GM23248 (cell line): ENCODE data around the gene PHLDB1. TPM values are rescaled to one million over a fixed set of nuclear protein-coding genes. Genes with fewer than 3 reads are reported as not detected.
"Not testable (repeated sequence)": the region's sequence is repeated elsewhere in the genome, so short reads cannot be mapped to it uniquely, and the experiment has no call there.

ENCODE experiments used
- DNase-seq: peaks from one replicate; pipeline ENCODE4 v3.0.0-alpha.2; 2015
- H2AFZ ChIP-seq: fragments of 200-600 bp; sonication (generic); 2 replicates; pipeline ENCODE4 v1.6.1; 2016; ENCODE audit warnings: antibody characterized with exemption
- H3F3A ChIP-seq: fragments of 200-600 bp; sonication (generic); 2 replicates; pipeline ENCODE4 v1.6.1; 2016; ENCODE audit warnings: mild to moderate bottlenecking, antibody characterized with exemption, mixed run types; ENCODE audit not compliant: insufficient read depth
- H3K27ac ChIP-seq: fragments of 200-600 bp; sonication (generic); 2 replicates; pipeline ENCODE4 v1.5.1; 2016; ENCODE audit warnings: mild to moderate bottlenecking
- H3K27me3 ChIP-seq: fragments of 200-600 bp; sonication (generic); replicated peaks from 2 replicates; pipeline ENCODE4 v1.6.1; 2016; ENCODE audit warnings: mild to moderate bottlenecking; ENCODE audit not compliant: insufficient read depth
- H3K36me3 ChIP-seq: fragments of 200-600 bp; sonication (generic); 2 replicates; pipeline ENCODE4 v1.6.1; 2016; ENCODE audit warnings: low read depth, mild to moderate bottlenecking
- H3K4me1 ChIP-seq: fragments of 200-600 bp; sonication (generic); 2 replicates; pipeline ENCODE4 v1.6.1; 2016; ENCODE audit warnings: mild to moderate bottlenecking; ENCODE audit not compliant: insufficient read depth
- H3K4me2 ChIP-seq: fragments of 200-600 bp; sonication (generic); one replicate; pipeline ENCODE4 v1.6.1; 2016; ENCODE audit warnings: mild to moderate bottlenecking; ENCODE audit not compliant: unreplicated experiment
- H3K4me3 ChIP-seq: fragments of 200-600 bp; sonication (generic); 2 replicates; pipeline ENCODE4 v1.5.1; 2016; ENCODE audit warnings: mild to moderate bottlenecking
- H3K79me2 ChIP-seq: fragments of 200-600 bp; sonication (generic); 2 replicates; pipeline ENCODE4 v1.6.1; 2016; ENCODE audit warnings: mild to moderate bottlenecking; ENCODE audit not compliant: insufficient read depth
- H3K9ac ChIP-seq: fragments of 200-600 bp; sonication (generic); 2 replicates; pipeline ENCODE4 v1.6.1; 2016; ENCODE audit warnings: mild to moderate bottlenecking
- H3K9me2 ChIP-seq: fragments of 200-600 bp; sonication (generic); 2 replicates; pipeline ENCODE4 v1.6.1; 2016; ENCODE audit warnings: mixed run types, mild to moderate bottlenecking, moderate library complexity; ENCODE audit not compliant: insufficient read depth
- H3K9me3 ChIP-seq: fragments of 200-600 bp; sonication (generic); one replicate; pipeline ENCODE4 v1.6.1; 2017; ENCODE audit warnings: low read depth
- H4K20me1 ChIP-seq: fragments of 200-600 bp; sonication (generic); 2 replicates; pipeline ENCODE4 v1.6.0; 2016; ENCODE audit not compliant: insufficient read depth
- EZH2 ChIP-seq: fragments of 200-600 bp; sonication (generic); IDR thresholded peaks from 2 replicates; pipeline ENCODE4 v1.6.1; 2018; ENCODE audit warnings: antibody characterized with exemption, mild to moderate bottlenecking; ENCODE audit not compliant: insufficient read depth, poor library complexity, severe bottlenecking
- EZH2phosphoT487 ChIP-seq: fragments of 200-600 bp; sonication (generic); IDR thresholded peaks from 2 replicates; pipeline ENCODE4 v1.6.1; 2018; ENCODE audit warnings: antibody characterized with exemption, moderate library complexity, mild to moderate bottlenecking, low read depth; ENCODE audit not compliant: insufficient read depth
- WGBS, 2 experiments: methylation state at CpG; one replicate each; pipeline ENCODE4 v1.1.6; 2015 to 2017; ENCODE audit warnings: low lambda C conversion rate in 2 of 2, low coverage in 1 of 2; ENCODE audit errors: missing lambda C conversion rate in 2 of 2; 5-methylcytosine and 5-hydroxymethylcytosine counted together
- in situ Hi-C: fragments of 300-500 bp; cut with MboI; formaldehyde crosslinking; loops from 2 replicates; pipeline ENCODE4 v1.15.0; 2020
- polyA plus RNA-seq: library from polyadenylated mRNA; unstranded; fragments of >200 nt; fragmentation: Nextera tagmentation; extraction: Ambion mirVana; gene quantifications from 2 replicates; pipeline ENCODE4 v1.2.1, GENCODE V29; 2016
- total RNA-seq: library from RNA; depleted of rRNA; stranded (reverse); fragments of >200 nt; shearing (Covaris generic); gene quantifications from 2 replicates; pipeline ENCODE4 v1.2.3, GENCODE V29; 2014

PHLDB1 gene
- total and polyA plus RNA-seq, 2 experiments from 2014 or later = 91.7 to 102 TPM

- peaks cover 63% of the 10 kb centered on the region for H3K79me2 ChIP-seq
- DNase-seq = peak; percentile 47
- no peaks in the 10 kb centered on the region for H3K9me3 ChIP-seq
- in situ Hi-C loops = no loop called here
- H3K9ac ChIP-seq = peak overlapping the region; percentile 99
- TF ChIP-seq EZH2phosphoT487 (no peak), EZH2 (no peak)
- no peaks in the 10 kb centered on the region for H3K9me2 ChIP-seq
- H3K4me2 ChIP-seq = peak overlapping the region; percentile 90
- no peaks in the 10 kb centered on the region for H3K27me3 ChIP-seq
- peaks cover under 1% of the 10 kb centered on the region; the same call in 1 of the 2 replicates for H3K36me3 ChIP-seq
- WGBS, 2 experiments = 5 to 6% methylated on average over 37 to 42 of the region's 42 CpGs
- H3K27ac ChIP-seq = peak overlapping the region; percentile 98
- H3F3A ChIP-seq = peaks cover 38% of the 10 kb centered on the region
- H4K20me1 ChIP-seq = no peaks in the 10 kb centered on the region
- peaks cover 43% of the 10 kb centered on the region for H3K4me1 ChIP-seq
- no peak overlapping the region for H2AFZ ChIP-seq
- peak overlapping the region; percentile 81 for H3K4me3 ChIP-seq
Measured at GRCh38 chr11:118610225-118610772, 2.9 kb downstream of the PHLDB1 start.

- WGBS, 2 experiments = 5 to 6% methylated on average over 23 to 40 of the region's 54 CpGs
Measured at GRCh38 chr11:118610773-118611432, 3.5 kb downstream of the PHLDB1 start.

DNA sequence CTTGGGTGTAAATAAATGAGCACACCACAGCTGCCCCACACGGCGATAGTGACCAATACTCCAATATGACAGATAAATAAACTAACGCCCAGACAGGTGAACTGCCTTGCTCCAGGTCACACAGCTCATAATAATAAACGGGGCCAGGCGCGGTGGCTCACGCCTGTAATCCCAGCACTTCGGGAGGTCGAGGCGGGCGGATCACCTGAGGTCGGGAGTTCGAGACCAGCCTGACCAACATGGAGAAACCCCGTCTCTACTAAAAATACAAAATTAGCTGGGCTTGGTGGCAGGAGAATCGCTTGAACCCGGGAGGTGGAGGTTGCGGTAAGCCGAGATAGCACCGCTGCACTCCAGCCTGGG, 4.0 kb downstream of the PHLDB1 start:
- peak overlapping the region; percentile 44 for H3K27ac ChIP-seq
- H2AFZ ChIP-seq, DNase-seq, H3K36me3 ChIP-seq, H4K20me1 ChIP-seq, H3K27me3 ChIP-seq, in situ Hi-C loops, H3K9me2 ChIP-seq, H3K9me3 ChIP-seq: not testable (repeated sequence)
- WGBS, 2 experiments = 68 to 71% methylated on average over 19 of the region's 19 CpGs
- peaks cover 71% of the 10 kb centered on the region for H3K79me2 ChIP-seq
- H3F3A ChIP-seq = peaks cover 40% of the 10 kb centered on the region
- H3K4me1 ChIP-seq = peaks cover 34% of the 10 kb centered on the region
- H3K4me2 ChIP-seq = peak overlapping the region; percentile 84
- peak overlapping the region; percentile 81 for H3K4me3 ChIP-seq
- H3K9ac ChIP-seq = peak overlapping the region; percentile 99; the same call in 1 of the 2 replicates

More at GRCh38 chr11:118610773-118611432, 3.5 kb downstream of the PHLDB1 start:
- DNase-seq = peak; percentile 89
- in situ Hi-C loops = no loop called here
- Histone ChIP-seq H3K9me2 (no peaks in the 10 kb centered on the region), H2AFZ (no peak overlapping the region), H3K4me1 (peaks cover 39% of the 10 kb centered on the region), H3K27me3 (no peaks in the 10 kb centered on the region), H3K36me3 (peaks cover 5% of the 10 kb centered on the region; the same call in 1 of the 2 replicates), H3K79me2 (peaks cover 66% of the 10 kb centered on the region), H3F3A (peaks cover 40% of the 10 kb centered on the region), H4K20me1 (no peaks in the 10 kb centered on the region), H3K9ac (peak overlapping the region; percentile 99), H3K4me2 (peak overlapping the region; percentile 90), H3K9me3 (no peaks in the 10 kb centered on the region), H3K27ac (peak overlapping the region; percentile 98), H3K4me3 (peak overlapping the region; percentile 81)
- TF ChIP-seq EZH2phosphoT487 = no peak
- no peak for TF ChIP-seq EZH2

DNA sequence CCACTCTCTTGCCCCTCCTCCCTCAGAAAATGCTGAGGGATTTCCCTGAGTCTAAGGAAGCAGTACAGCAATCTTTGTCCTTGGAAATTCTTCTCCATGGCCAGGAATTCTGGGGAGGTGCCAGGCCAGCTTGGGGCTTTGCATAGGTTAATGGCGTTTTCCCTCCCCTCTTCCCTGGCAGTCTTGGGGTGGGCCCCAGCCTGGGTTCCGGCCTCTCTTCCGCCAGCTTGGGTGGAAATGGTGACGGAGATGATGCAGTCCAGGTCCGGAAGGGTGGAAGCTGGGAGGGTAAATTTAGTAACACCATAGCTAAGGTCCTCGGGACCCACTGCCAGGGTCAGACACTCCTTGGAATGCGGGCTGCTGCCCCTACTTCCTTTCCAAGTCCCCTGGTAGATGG, 5.0 kb downstream of the PHLDB1 start:
- Histone ChIP-seq H3K36me3 (peaks cover 16% of the 10 kb centered on the region), H4K20me1 (no peaks in the 10 kb centered on the region), H3K9me2 (no peaks in the 10 kb centered on the region), H3K4me3 (peak overlapping the region; percentile 59), H3F3A (peaks cover 44% of the 10 kb centered on the region), H3K79me2 (peaks cover 74% of the 10 kb centered on the region), H3K27ac (peak overlapping the region; percentile 69), H3K4me2 (peak overlapping the region; percentile 84), H3K27me3 (no peaks in the 10 kb centered on the region), H3K9me3 (no peaks in the 10 kb centered on the region), H3K4me1 (peaks cover 32% of the 10 kb centered on the region), H2AFZ (peak overlapping the region; percentile 23; the same call in 1 of the 2 replicates), H3K9ac (peak overlapping the region; percentile 75)
- TF ChIP-seq EZH2 (no peak), EZH2phosphoT487 (no peak)
- in situ Hi-C loops = no loop called here
- DNase-seq = peak; percentile 59
- 10 to 14% methylated on average over 7 of the region's 7 CpGs for WGBS, 2 experiments
